ENCODE data around the gene HEPH.

The HEPH gene

GRCh38 chrX:66149519-66149918, 14.5 kb upstream of the HEPH start:
- TF ChIP-seq CTCF (IDR thresholded peaks at IDR 0.05; ENCODE audit: low read depth, low read length), result no peak
- no peak for DNase-seq (ENCODE audit: extremely low read depth, low read depth)

- DNase-seq (ENCODE audit: extremely low read depth, low read depth), result no peak
- no peak for TF ChIP-seq CTCF (IDR thresholded peaks at IDR 0.05; ENCODE audit: low read depth, low read length)
Measured at GRCh38 chrX:66150163-66150562, 13.9 kb upstream of the HEPH start.

GRCh38 chrX:66162331-66162822, 1.7 kb upstream of the HEPH start:
- DNase-seq (ENCODE audit: extremely low read depth, low read depth), result no peak
- TF ChIP-seq CTCF (IDR thresholded peaks at IDR 0.05; ENCODE audit: low read depth, low read length), result no peak

GRCh38 chrX:66163447-66163846, 600 bp upstream of the HEPH start:
- DNase-seq (ENCODE audit: extremely low read depth, low read depth), result no peak
- TF ChIP-seq CTCF (IDR thresholded peaks at IDR 0.05; ENCODE audit: low read depth, low read length), result no peak

GRCh38 chrX:66164470-66164869, 423 bp downstream of the HEPH start:
- no peak for TF ChIP-seq CTCF (IDR thresholded peaks at IDR 0.05; ENCODE audit: low read depth, low read length)

GRCh38 chrX:66164931-66165330, 884 bp downstream of the HEPH start:
- DNase-seq (ENCODE audit: extremely low read depth, low read depth), result no peak
- TF ChIP-seq CTCF (IDR thresholded peaks at IDR 0.05; ENCODE audit: low read depth, low read length), result no peak

More at GRCh38 chrX:66164470-66164869, 423 bp downstream of the HEPH start:
- DNase-seq (ENCODE audit: extremely low read depth, low read depth), result no peak

GRCh38 chrX:66166671-66167070, 2.6 kb downstream of the HEPH start:
- DNase-seq (ENCODE audit: extremely low read depth, low read depth), result no peak
- TF ChIP-seq CTCF (IDR thresholded peaks at IDR 0.05; ENCODE audit: low read depth, low read length), result no peak

Measured in AG09319 (cell line).